ENCODE data around the gene DISC1. TPM values are rescaled to one million over a fixed set of nuclear protein-coding genes. Genes with fewer than 3 reads are reported as not detected.

Gene DISC1
- total and polyA plus RNA-seq, 2 donors (not counting 3 experiments of a cell fraction or from before 2014, with no cell fraction given): 3.3 to 14.7 TPM

DNA sequence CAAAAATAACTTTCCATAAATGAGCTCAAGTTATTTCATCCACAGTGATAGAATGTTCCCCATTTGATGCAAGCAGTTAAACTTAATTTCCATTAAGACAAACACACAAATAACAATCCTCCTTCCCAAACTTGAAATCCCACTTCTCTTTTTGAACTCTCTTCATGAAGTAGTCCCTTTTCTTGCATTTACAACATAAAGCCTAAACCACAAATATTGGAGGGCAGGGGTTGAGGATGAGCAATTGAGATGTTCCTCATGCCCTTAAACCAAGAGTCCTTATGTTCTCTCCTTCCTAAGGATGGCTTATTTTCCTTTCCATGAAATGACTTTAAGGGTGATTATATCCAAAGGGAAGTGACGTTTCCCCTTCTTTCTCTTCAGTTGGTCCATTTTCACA lies 228.8 kb downstream of the DISC1 start:
- no TSS peak for BruUV-seq (replicated peaks)
- H3K27me3 ChIP-seq (ENCODE audit: control insufficient read depth in 2 of 2, insufficient read depth in 2 of 2, low read length in 2 of 2): no peaks in the 10 kb centered on the region
- ChIA-PET POLR2A (no interaction called here), CTCF (interaction anchor here (0.9 to 1.6 kb wide), 3 partner anchors 11 to 99 kb away, joined by 3 to 9 read pairs (median 3); no protein-coding TSS in a partner anchor)
- dilution Hi-C loops (cut with MboI; ENCODE audit: extremely low pct_ligation_motif_present, low sequenced_read_pairs) (no loop called here), intact Hi-C loops (cut with micrococcal nuclease) (no loop called here)
- H3K27ac ChIP-seq (ENCODE audit: insufficient read depth, low read depth, low read length): no peak overlapping the region
- no peak overlapping the region for H3K4me3 ChIP-seq (replicated peaks in 1 of 3; ENCODE audit: insufficient read depth in 1 of 3, low read depth in 1 of 3, low read length in 3 of 3)
- H3K9ac ChIP-seq (replicated peaks; ENCODE audit: extremely low read depth, insufficient read depth, low read length): no peak overlapping the region
- H3K36me3 ChIP-seq (ENCODE audit: control insufficient read depth in 2 of 2, extremely low read depth in 1 of 2, insufficient read depth in 2 of 2, low read length in 2 of 2): no peaks in the 10 kb centered on the region
- no peak for DNase-seq (ENCODE audit: low read depth, low spot score)
- no peaks in the 10 kb centered on the region for H3K9me1 ChIP-seq (replicated peaks; ENCODE audit: control insufficient read depth, extremely low read depth, insufficient read depth, low read length)
- FAIRE-seq: no peak
- no peaks in the 10 kb centered on the region for H4K20me1 ChIP-seq (replicated peaks; ENCODE audit: control insufficient read depth, extremely low read depth, insufficient read depth, low read length)
- H3K4me1 ChIP-seq (ENCODE audit: control insufficient read depth, extremely low read depth, insufficient read depth, low read length): no peaks in the 10 kb centered on the region
- no peak overlapping the region for H3K4me2 ChIP-seq (ENCODE audit: insufficient read depth, low read length)
- no peak overlapping the region for H2AFZ ChIP-seq (ENCODE audit: low read depth, low read length)
- H3K9me3 ChIP-seq (replicated peaks; ENCODE audit: control insufficient read depth, insufficient read depth, low read length): no peaks in the 10 kb centered on the region
- H3K79me2 ChIP-seq (ENCODE audit: control insufficient read depth, insufficient read depth, low read length): no peaks in the 10 kb centered on the region
- TF ChIP-seq MYC (IDR thresholded peaks at IDR 0.05; ENCODE audit: low read depth, low read length) (no peak), GATA2 (IDR thresholded peaks at IDR 0.05; ENCODE audit: insufficient read depth, insufficient read length, low read depth, low read length) (no peak), JUN (IDR thresholded peaks at IDR 0.05; ENCODE audit: borderline replicate concordance, insufficient read depth, insufficient read length, low read depth) (no peak), EZH2 (IDR thresholded peaks at IDR 0.05; ENCODE audit: borderline replicate concordance, low read depth, low read length, severe bottlenecking) (no peak)

DNA sequence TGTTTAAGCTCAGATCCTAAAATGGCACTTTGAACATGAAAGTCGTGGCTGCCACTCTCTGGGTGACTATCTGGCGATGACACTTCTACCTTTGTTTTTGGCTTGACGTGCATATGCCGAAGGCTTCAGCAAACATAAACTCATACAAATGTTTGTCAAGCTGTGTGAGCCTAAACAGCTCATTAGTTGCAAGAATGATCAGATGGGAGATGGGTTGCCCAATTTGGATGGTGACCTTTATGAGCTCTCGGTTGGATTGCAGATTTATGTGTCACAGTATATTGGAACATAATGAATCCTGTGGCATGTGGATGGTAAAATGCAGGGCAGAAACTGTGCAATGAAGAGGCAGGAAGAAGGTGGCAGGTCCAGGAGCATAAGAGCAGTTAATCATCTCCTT lies 229.3 kb downstream of the DISC1 start:
- Histone ChIP-seq H3K9ac (replicated peaks; ENCODE audit: extremely low read depth, insufficient read depth, low read length) (no peak overlapping the region), H2AFZ (ENCODE audit: low read depth, low read length) (no peak overlapping the region), H4K20me1 (replicated peaks; ENCODE audit: control insufficient read depth, extremely low read depth, insufficient read depth, low read length) (no peaks in the 10 kb centered on the region), H3K4me2 (ENCODE audit: insufficient read depth, low read length) (no peak overlapping the region), H3K36me3 (ENCODE audit: control insufficient read depth in 2 of 2, extremely low read depth in 1 of 2, insufficient read depth in 2 of 2, low read length in 2 of 2) (no peaks in the 10 kb centered on the region), H3K27ac (ENCODE audit: insufficient read depth, low read depth, low read length) (no peak overlapping the region), H3K4me1 (ENCODE audit: control insufficient read depth, extremely low read depth, insufficient read depth, low read length) (no peaks in the 10 kb centered on the region), H3K27me3 (ENCODE audit: control insufficient read depth in 2 of 2, insufficient read depth in 2 of 2, low read length in 2 of 2) (no peaks in the 10 kb centered on the region), H3K9me1 (replicated peaks; ENCODE audit: control insufficient read depth, extremely low read depth, insufficient read depth, low read length) (no peaks in the 10 kb centered on the region), H3K79me2 (ENCODE audit: control insufficient read depth, insufficient read depth, low read length) (no peaks in the 10 kb centered on the region), H3K9me3 (replicated peaks; ENCODE audit: control insufficient read depth, insufficient read depth, low read length) (no peaks in the 10 kb centered on the region), H3K4me3 (replicated peaks in 1 of 3; ENCODE audit: insufficient read depth in 1 of 3, low read depth in 1 of 3, low read length in 3 of 3) (no peak overlapping the region)
- DNase-seq (ENCODE audit: low read depth, low spot score): no peak
- FAIRE-seq: no peak
- dilution Hi-C loops (cut with MboI; ENCODE audit: extremely low pct_ligation_motif_present, low sequenced_read_pairs) (no loop called here), intact Hi-C loops (cut with micrococcal nuclease) (no loop called here)
- no TSS peak for BruUV-seq (replicated peaks)
- CTCF ChIA-PET: interaction anchor here (0.9 to 1.6 kb wide), 3 partner anchors 10 to 99 kb away, joined by 3 to 9 read pairs (median 3); no protein-coding TSS in a partner anchor
- TF ChIP-seq MYC (IDR thresholded peaks at IDR 0.05; ENCODE audit: low read depth, low read length) (no peak), MAX (IDR thresholded peaks at IDR 0.05; ENCODE audit: insufficient read depth, insufficient read length) (no peak), GATA2 (IDR thresholded peaks at IDR 0.05; ENCODE audit: insufficient read depth, insufficient read length, low read depth, low read length) (no peak), FOS (IDR thresholded peaks at IDR 0.05; ENCODE audit: borderline replicate concordance, insufficient read depth, low read length) (no peak), JUN (IDR thresholded peaks at IDR 0.05; ENCODE audit: borderline replicate concordance, insufficient read depth, insufficient read length, low read depth) (no peak), EZH2 (IDR thresholded peaks at IDR 0.05; ENCODE audit: borderline replicate concordance, low read depth, low read length, severe bottlenecking) (no peak), POLR2AphosphoS5 (IDR thresholded peaks at IDR 0.05; ENCODE audit: insufficient read depth, low read depth, low read length) (no peak), POLR2A (IDR thresholded peaks at IDR 0.05; ENCODE audit: low read depth, low read length) (no peak)
- TF ChIP-seq, protein P1, sequence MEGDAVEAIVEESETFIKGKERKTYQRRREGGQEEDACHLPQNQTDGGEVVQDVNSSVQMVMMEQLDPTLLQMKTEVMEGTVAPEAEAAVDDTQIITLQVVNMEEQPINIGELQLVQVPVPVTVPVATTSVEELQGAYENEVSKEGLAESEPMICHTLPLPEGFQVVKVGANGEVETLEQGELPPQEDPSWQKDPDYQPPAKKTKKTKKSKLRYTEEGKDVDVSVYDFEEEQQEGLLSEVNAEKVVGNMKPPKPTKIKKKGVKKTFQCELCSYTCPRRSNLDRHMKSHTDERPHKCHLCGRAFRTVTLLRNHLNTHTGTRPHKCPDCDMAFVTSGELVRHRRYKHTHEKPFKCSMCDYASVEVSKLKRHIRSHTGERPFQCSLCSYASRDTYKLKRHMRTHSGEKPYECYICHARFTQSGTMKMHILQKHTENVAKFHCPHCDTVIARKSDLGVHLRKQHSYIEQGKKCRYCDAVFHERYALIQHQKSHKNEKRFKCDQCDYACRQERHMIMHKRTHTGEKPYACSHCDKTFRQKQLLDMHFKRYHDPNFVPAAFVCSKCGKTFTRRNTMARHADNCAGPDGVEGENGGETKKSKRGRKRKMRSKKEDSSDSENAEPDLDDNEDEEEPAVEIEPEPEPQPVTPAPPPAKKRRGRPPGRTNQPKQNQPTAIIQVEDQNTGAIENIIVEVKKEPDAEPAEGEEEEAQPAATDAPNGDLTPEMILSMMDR (IDR thresholded peaks at IDR 0.05; ENCODE audit: extremely low read depth in 1 of 2, insufficient read depth in 1 of 2, low read depth in 1 of 2, low read length in 2 of 2): no peak
- POLR2A ChIA-PET: no interaction called here
